Measurements from ENCODE around the gene PCDHGC5. TPM values are rescaled to one million over a fixed set of nuclear protein-coding genes. Genes with fewer than 3 reads are reported as not detected.

PCDHGC5 gene
- polyA plus RNA-seq, 6 donors from 2014 or later, result not detected

GRCh38 chr5:141532726-141533125 lies 43.8 kb downstream of the PCDHGC5 start:
- Mint-ChIP-seq H3K27me3 (no peaks in the 10 kb centered on the region), H3K27ac (no peak overlapping the region), H3K9me3 (peaks cover 0 to 2% (median 0%) of the 10 kb centered on the region in 7 donors), H3K36me3 (peaks cover 25 to 28% of the 10 kb centered on the region in 2 donors), H3K4me3 (no peak overlapping the region), H3K4me1 (peaks cover 3 to 12% (median 6%) of the 10 kb centered on the region in 3 donors)
- DNase-seq (no peak), ATAC-seq (ENCODE audit: low read depth in 2 of 2) (no peak)

- Mint-ChIP-seq H3K27ac (peak overlapping the region in 1 of 6 donors; percentile 15), H3K4me3 (no peak overlapping the region), H3K4me1 (peaks cover 3 to 12% (median 6%) of the 10 kb centered on the region in 3 donors), H3K9me3 (peaks cover 0 to 2% (median 0%) of the 10 kb centered on the region in 7 donors), H3K27me3 (no peaks in the 10 kb centered on the region), H3K36me3 (peaks cover 15 to 20% of the 10 kb centered on the region in 2 donors)
- no peak for ATAC-seq (ENCODE audit: low read depth in 2 of 2)
- DNase-seq, result no peak
Measured at GRCh38 chr5:141533897-141534296, 45.0 kb downstream of the PCDHGC5 start.

GRCh38 chr5:141534492-141535213 lies 45.8 kb downstream of the PCDHGC5 start:
- DNase-seq (no peak), ATAC-seq (ENCODE audit: low read depth in 2 of 2) (no peak)
- H3K4me1 Mint-ChIP-seq, result peaks cover 3 to 12% (median 6%) of the 10 kb centered on the region in 3 donors
- H3K9me3 Mint-ChIP-seq, result peaks cover 0 to 2% (median 0%) of the 10 kb centered on the region in 7 donors
- no peak overlapping the region for H3K4me3 Mint-ChIP-seq
- no peaks in the 10 kb centered on the region for H3K27me3 Mint-ChIP-seq
- peaks cover 14 to 20% of the 10 kb centered on the region in 2 donors for H3K36me3 Mint-ChIP-seq
- H3K27ac Mint-ChIP-seq, result peak overlapping the region in 3 of 6 donors; percentile 15 to 52 (median 37)

Other genes with a start within 250 kb of the PCDHGC5 start
- not detected for gene PCDHB15, start 243.7 kb upstream of the PCDHGC5 start, polyA plus RNA-seq (ENCODE audit: low read depth in 6 of 6)
- gene SLC25A2, start 185.0 kb upstream of the PCDHGC5 start, polyA plus RNA-seq (ENCODE audit: low read depth in 6 of 6), result under 1 TPM in 1 of 6 donors, not detected in 5; 0.20 TPM
- gene TAF7, start 168.3 kb upstream of the PCDHGC5 start, polyA plus RNA-seq (ENCODE audit: low read depth in 6 of 6), result 100 to 1,000 TPM; 270 to 315 (median 285) TPM
- not detected for gene PCDHGA1, start 158.6 kb upstream of the PCDHGC5 start, polyA plus RNA-seq (ENCODE audit: low read depth in 6 of 6)
- gene PCDHGA2, start 150.3 kb upstream of the PCDHGC5 start, polyA plus RNA-seq (ENCODE audit: low read depth in 6 of 6), result not detected
- gene PCDHGA3, start 145.3 kb upstream of the PCDHGC5 start, polyA plus RNA-seq (ENCODE audit: low read depth in 6 of 6), result not detected
- not detected for gene PCDHGB1, start 139.0 kb upstream of the PCDHGC5 start, polyA plus RNA-seq (ENCODE audit: low read depth in 6 of 6)
- gene PCDHGA4, start 134.1 kb upstream of the PCDHGC5 start, polyA plus RNA-seq (ENCODE audit: low read depth in 6 of 6), result under 1 TPM in 2 of 6 donors, not detected in 4; 0.14 to 0.16 TPM
- gene PCDHGB2, start 129.1 kb upstream of the PCDHGC5 start, polyA plus RNA-seq (ENCODE audit: low read depth in 6 of 6), result under 1 TPM in 3 of 6 donors, not detected in 3; 0.27 to 0.82 (median 0.74) TPM
- gene PCDHGA5, start 124.9 kb upstream of the PCDHGC5 start, polyA plus RNA-seq (ENCODE audit: low read depth in 6 of 6), result under 1 TPM in 1 of 6 donors, not detected in 5; 0.10 TPM
- gene PCDHGB3, start 118.8 kb upstream of the PCDHGC5 start, polyA plus RNA-seq (ENCODE audit: low read depth in 6 of 6), result under 1 TPM in 1 of 6 donors, not detected in 5; 0.21 TPM
- under 1 TPM in 1 of 6 donors, not detected in 5; 0.08 TPM for gene PCDHGA6, start 115.2 kb upstream of the PCDHGC5 start, polyA plus RNA-seq (ENCODE audit: low read depth in 6 of 6)
- gene PCDHGA7, start 106.3 kb upstream of the PCDHGC5 start, polyA plus RNA-seq (ENCODE audit: low read depth in 6 of 6), result not detected
- under 1 TPM in 1 of 6 donors, not detected in 5; 0.15 TPM for gene PCDHGB4, start 101.4 kb upstream of the PCDHGC5 start, polyA plus RNA-seq (ENCODE audit: low read depth in 6 of 6)
- gene PCDHGA8, start 96.4 kb upstream of the PCDHGC5 start, polyA plus RNA-seq (ENCODE audit: low read depth in 6 of 6), result not detected
- under 1 TPM in 3 of 6 donors, not detected in 3; 0.12 to 0.27 (median 0.20) TPM for gene PCDHGB5, start 91.1 kb upstream of the PCDHGC5 start, polyA plus RNA-seq (ENCODE audit: low read depth in 6 of 6)
- gene PCDHGA9, start 86.3 kb upstream of the PCDHGC5 start, polyA plus RNA-seq (ENCODE audit: low read depth in 6 of 6), result under 1 TPM in 1 of 6 donors, not detected in 5; 0.25 TPM
- gene PCDHGB6, start 81.1 kb upstream of the PCDHGC5 start, polyA plus RNA-seq (ENCODE audit: low read depth in 6 of 6), result under 1 TPM in 2 of 6 donors, not detected in 4; 0.11 to 0.17 TPM
- gene PCDHGA10, start 76.1 kb upstream of the PCDHGC5 start, polyA plus RNA-seq (ENCODE audit: low read depth in 6 of 6), result under 1 TPM in 1 of 6 donors, not detected in 5; 0.05 TPM
- gene PCDHGB7, start 71.4 kb upstream of the PCDHGC5 start, polyA plus RNA-seq (ENCODE audit: low read depth in 6 of 6), result not detected
- gene PCDHGA11, start 68.0 kb upstream of the PCDHGC5 start, polyA plus RNA-seq (ENCODE audit: low read depth in 6 of 6), result not detected
- gene PCDHGA12, start 58.6 kb upstream of the PCDHGC5 start, polyA plus RNA-seq (ENCODE audit: low read depth in 6 of 6), result under 1 TPM in 3 of 6 donors, not detected in 3; 0.09 to 0.16 (median 0.11) TPM
- under 1 TPM in 3 of 6 donors, not detected in 3; 0.35 to 0.86 (median 0.61) TPM for gene PCDHGC3, start 13.1 kb upstream of the PCDHGC5 start, polyA plus RNA-seq (ENCODE audit: low read depth in 6 of 6)
- not detected for gene PCDHGC4, start 4.1 kb upstream of the PCDHGC5 start, polyA plus RNA-seq (ENCODE audit: low read depth in 6 of 6)
- 10 to 100 TPM; 29.5 to 54.9 (median 45.9) TPM for gene DIAPH1, start 129.9 kb downstream of the PCDHGC5 start, polyA plus RNA-seq (ENCODE audit: low read depth in 6 of 6)
- gene HDAC3, start 147.8 kb downstream of the PCDHGC5 start, polyA plus RNA-seq (ENCODE audit: low read depth in 6 of 6), result 100 to 1,000 TPM in 3 of 6 donors, 10 to 100 TPM in 3; 88.0 to 173 (median 99.5) TPM
- 1 to 10 TPM; 1.3 to 3.8 (median 2.3) TPM for gene RELL2, start 147.9 kb downstream of the PCDHGC5 start, polyA plus RNA-seq (ENCODE audit: low read depth in 6 of 6)
- 10 to 100 TPM in 2 of 6 donors, 1 to 10 TPM in 4; 4.9 to 12.1 (median 8.2) TPM for gene FCHSD1, start 162.3 kb downstream of the PCDHGC5 start, polyA plus RNA-seq (ENCODE audit: low read depth in 6 of 6)
- not detected for gene ARAP3, start 193.1 kb downstream of the PCDHGC5 start, polyA plus RNA-seq (ENCODE audit: low read depth in 6 of 6)